C4-2B (cell line): ENCODE data around the gene KDM3A.

ENCODE experiments used
- ZFX ChIP-seq: fragments of 450-650 bp; IDR thresholded peaks from 2 replicates; pipeline ENCODE4 v1.6.1; 2017
- TF ChIP-seq, protein P1 (sequence below): fragments of 450-650 bp; conservative IDR thresholded peaks from 2 replicates; pipeline ENCODE4 v1.5.1; 2017; ENCODE audit warnings: mild to moderate bottlenecking

DNA sequence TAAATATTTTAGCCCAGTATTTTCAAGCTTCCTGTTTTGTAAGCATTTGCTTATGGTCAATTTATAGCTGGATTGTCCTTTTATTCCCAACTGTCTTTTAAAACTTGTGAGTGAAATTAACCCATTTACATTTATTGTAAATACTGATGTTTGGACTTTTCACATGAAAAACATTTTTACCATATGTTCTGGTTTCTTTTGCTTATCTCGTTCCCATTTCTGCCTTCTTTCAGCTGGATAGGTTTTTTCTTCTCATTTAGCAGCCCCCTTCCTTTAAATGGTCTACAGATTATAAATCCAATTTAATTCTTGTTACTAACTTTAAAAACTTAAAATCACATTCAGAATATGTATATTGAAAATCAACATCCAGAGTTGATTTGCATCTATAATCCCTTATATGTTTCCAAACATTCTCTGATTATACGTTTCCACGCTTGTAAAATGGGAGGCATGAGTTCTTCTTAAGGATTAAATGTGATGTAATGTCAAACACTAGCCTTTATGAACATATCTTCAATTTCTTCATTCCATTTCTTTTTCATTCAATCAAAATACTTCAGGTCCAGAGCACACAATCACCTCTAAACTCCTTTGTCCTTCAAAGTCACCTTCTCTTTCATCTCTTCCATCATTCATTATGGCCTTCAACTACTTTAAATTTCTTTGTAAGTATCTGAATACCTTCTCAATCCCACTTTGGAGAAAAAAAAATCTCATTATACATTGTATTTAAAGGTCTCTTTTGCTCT lies 1.1 kb upstream of the KDM3A start:
- TF ChIP-seq, protein P1, sequence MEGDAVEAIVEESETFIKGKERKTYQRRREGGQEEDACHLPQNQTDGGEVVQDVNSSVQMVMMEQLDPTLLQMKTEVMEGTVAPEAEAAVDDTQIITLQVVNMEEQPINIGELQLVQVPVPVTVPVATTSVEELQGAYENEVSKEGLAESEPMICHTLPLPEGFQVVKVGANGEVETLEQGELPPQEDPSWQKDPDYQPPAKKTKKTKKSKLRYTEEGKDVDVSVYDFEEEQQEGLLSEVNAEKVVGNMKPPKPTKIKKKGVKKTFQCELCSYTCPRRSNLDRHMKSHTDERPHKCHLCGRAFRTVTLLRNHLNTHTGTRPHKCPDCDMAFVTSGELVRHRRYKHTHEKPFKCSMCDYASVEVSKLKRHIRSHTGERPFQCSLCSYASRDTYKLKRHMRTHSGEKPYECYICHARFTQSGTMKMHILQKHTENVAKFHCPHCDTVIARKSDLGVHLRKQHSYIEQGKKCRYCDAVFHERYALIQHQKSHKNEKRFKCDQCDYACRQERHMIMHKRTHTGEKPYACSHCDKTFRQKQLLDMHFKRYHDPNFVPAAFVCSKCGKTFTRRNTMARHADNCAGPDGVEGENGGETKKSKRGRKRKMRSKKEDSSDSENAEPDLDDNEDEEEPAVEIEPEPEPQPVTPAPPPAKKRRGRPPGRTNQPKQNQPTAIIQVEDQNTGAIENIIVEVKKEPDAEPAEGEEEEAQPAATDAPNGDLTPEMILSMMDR, result no peak
- no peak for TF ChIP-seq ZFX
